GM23338 (cell line): Measurements from ENCODE around the gene DET1. TPM values are rescaled to one million over a fixed set of nuclear protein-coding genes. Genes with fewer than 3 reads are reported as not detected.

ENCODE experiments used
- ATAC-seq: fragments of 200-7000 bp; cut with Tn5 transposase; 3 replicates; pipeline ENCODE4 v1.9.1; 2020
- DNase-seq: peaks from one replicate; pipeline ENCODE4 v3.0.0-alpha.2; 2015; ENCODE audit warnings: low spot score
- H2AFZ ChIP-seq: fragments of 200-600 bp; sonication (generic); 2 replicates; pipeline ENCODE4 v1.8.0; 2016; ENCODE audit warnings: antibody characterized with exemption, mild to moderate bottlenecking, moderate library complexity
- H3F3A ChIP-seq: fragments of 200-600 bp; sonication (generic); replicated peaks from 2 replicates; pipeline ENCODE4 v1.8.0; 2017; ENCODE audit warnings: antibody characterized with exemption, mixed run types, low read depth
- H3K27ac ChIP-seq: fragments of 200-600 bp; sonication (generic); 2 replicates; pipeline ENCODE4 v1.6.1; 2016; ENCODE audit warnings: low read depth
- H3K27me3 ChIP-seq: fragments of 200-600 bp; sonication (generic); 2 replicates; pipeline ENCODE4 v1.8.0; 2016; ENCODE audit warnings: mild to moderate bottlenecking, mixed run types, moderate library complexity; ENCODE audit not compliant: insufficient read depth
- H3K36me3 ChIP-seq: fragments of 200-600 bp; sonication (generic); 2 replicates; pipeline ENCODE4 v1.8.0; 2016; ENCODE audit warnings: mild to moderate bottlenecking; ENCODE audit not compliant: insufficient read depth
- H3K4me1 ChIP-seq: fragments of 200-600 bp; sonication (generic); 2 replicates; pipeline ENCODE4 v1.8.0; 2016; ENCODE audit warnings: mild to moderate bottlenecking, moderate library complexity; ENCODE audit not compliant: insufficient read depth
- H3K4me2 ChIP-seq: fragments of 200-600 bp; sonication (generic); 2 replicates; pipeline ENCODE4 v1.7.1; 2017; ENCODE audit warnings: mixed run types
- H3K4me3 ChIP-seq: fragments of 200-600 bp; sonication (generic); 2 replicates; pipeline ENCODE4 v1.6.1; 2016; ENCODE audit warnings: mixed run types
- H3K79me2 ChIP-seq: fragments of 200-600 bp; sonication (generic); replicated peaks from 2 replicates; pipeline ENCODE4 v1.8.0; 2017; ENCODE audit warnings: mild to moderate bottlenecking; ENCODE audit not compliant: insufficient read depth
- H3K9me2 ChIP-seq: fragments of 200-600 bp; sonication (generic); 2 replicates; pipeline ENCODE4 v1.8.0; 2017; ENCODE audit not compliant: insufficient read depth
- H4K20me1 ChIP-seq: fragments of 200-600 bp; sonication (generic); replicated peaks from 2 replicates; pipeline ENCODE4 v1.8.0; 2017; ENCODE audit warnings: mild to moderate bottlenecking; ENCODE audit not compliant: insufficient read depth
- H3K27ac Mint-ChIP-seq: 2 replicates; pipeline ENCODE4 v1.8.0; 2020; ENCODE audit warnings: inconsistent platforms, mild to moderate bottlenecking, moderate library complexity, mixed read lengths
- H3K27me3 Mint-ChIP-seq: 3 replicates; pipeline ENCODE4 v1.8.0; 2022; ENCODE audit warnings: low read depth, mild to moderate bottlenecking, moderate library complexity, mixed read lengths, inconsistent platforms; ENCODE audit not compliant: insufficient read depth, poor library complexity
- H3K36me3 Mint-ChIP-seq: 3 replicates; pipeline ENCODE4 v1.8.0; 2021; ENCODE audit warnings: low read depth, mild to moderate bottlenecking, inconsistent platforms, moderate library complexity, mixed read lengths
- H3K4me1 Mint-ChIP-seq: 3 replicates; pipeline ENCODE4 v1.8.0; 2020; ENCODE audit warnings: mild to moderate bottlenecking, inconsistent platforms, mixed read lengths
- H3K4me3 Mint-ChIP-seq: 3 replicates; pipeline ENCODE4 v1.8.0; 2021; ENCODE audit warnings: moderate library complexity, mild to moderate bottlenecking, inconsistent platforms, mixed read lengths
- H3K9me3 Mint-ChIP-seq: 3 replicates; pipeline ENCODE4 v1.8.0; 2020; ENCODE audit warnings: moderate library complexity, mild to moderate bottlenecking, inconsistent platforms, mixed read lengths
- JUNB ChIP-seq: IDR thresholded peaks from one replicate; pipeline ENCODE4 v1.6.1; 2016; ENCODE audit warnings: antibody characterized with exemption; ENCODE audit not compliant: unreplicated experiment
- NANOG ChIP-seq: IDR thresholded peaks from 2 replicates; pipeline ENCODE4 v1.6.1; 2016; ENCODE audit warnings: antibody characterized with exemption, borderline replicate concordance
- POLR2AphosphoS5 ChIP-seq: IDR thresholded peaks from 2 replicates; pipeline ENCODE4 v1.6.1; 2016; ENCODE audit warnings: antibody characterized with exemption, low read depth
- ZNF114 ChIP-seq: fragments of 250-450 bp; sonication (Bioruptor Pico); IDR thresholded peaks from 2 replicates; pipeline ENCODE4 v1.5.0; 2020; ENCODE audit warnings: mild to moderate bottlenecking, moderate library complexity
- ZNF331 ChIP-seq: fragments of 250-450 bp; sonication (Bioruptor Pico); IDR thresholded peaks from 2 replicates; pipeline ENCODE4 v1.5.0; 2020; ENCODE audit warnings: low read depth, mild to moderate bottlenecking, moderate library complexity
- polyA plus RNA-seq: library from polyadenylated mRNA; unstranded; fragments of >200 nt; fragmentation: Nextera tagmentation; extraction: Ambion mirVana; gene quantifications from 2 replicates; pipeline ENCODE4 v1.2.1, GENCODE V29; 2016
- total RNA-seq: library from RNA; depleted of rRNA; stranded (reverse); fragments of >200 nt; shearing (Covaris generic); gene quantifications from 2 replicates; pipeline ENCODE4 v1.2.3, GENCODE V29; 2014
- TF ChIP-seq, protein P1 (sequence below): fragments of 250-450 bp; sonication (Bioruptor Pico); IDR thresholded peaks from 2 replicates; pipeline ENCODE4 v1.5.0; 2020; ENCODE audit warnings: mild to moderate bottlenecking, moderate library complexity
- TF ChIP-seq, protein P2 (sequence below), 2 experiments: fragments of 200-600 bp in 1 of 2; sonication (generic) in 1 of 2; conservative IDR thresholded peaks; 2 replicates each; pipeline versions ENCODE4 v1.5.1 to v1.6.1; 2016 to 2017; ENCODE audit warnings: antibody characterized with exemption in 2 of 2, low read depth in 2 of 2, mild to moderate bottlenecking in 2 of 2, moderate library complexity in 1 of 2
- TF ChIP-seq, protein P3 (sequence below): IDR thresholded peaks from 2 replicates; pipeline ENCODE4 v1.6.1; 2016; ENCODE audit warnings: antibody characterized with exemption
- TF ChIP-seq, protein P4 (sequence below): IDR thresholded peaks from one replicate; pipeline ENCODE4 v1.6.1; 2018; ENCODE audit warnings: antibody characterized with exemption; ENCODE audit not compliant: unreplicated experiment

Gene DET1
- total and polyA plus RNA-seq, 2 experiments from 2014 or later, result 4.2 to 8.6 TPM

DNA sequence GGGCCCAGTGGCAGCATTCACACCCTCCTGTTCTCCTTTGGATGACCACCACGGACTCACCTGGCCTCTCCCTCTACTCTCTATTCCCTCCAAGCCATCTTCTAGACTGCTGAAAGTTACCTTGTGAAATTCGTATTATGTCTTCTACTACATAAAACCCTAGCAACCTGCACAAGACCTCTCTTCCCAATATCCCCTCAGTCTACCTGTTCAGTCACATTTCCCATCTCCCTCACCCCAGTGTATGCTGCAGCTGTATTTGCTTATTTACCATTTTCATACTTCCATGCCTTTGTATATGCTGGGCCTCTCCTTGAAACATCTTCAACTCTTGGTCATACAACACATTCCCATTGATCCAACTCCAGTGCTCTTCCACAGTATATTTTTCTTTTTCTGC is 35.3 kb downstream of the DET1 start:
- H3K36me3 Mint-ChIP-seq, result peaks cover 16% of the 10 kb centered on the region; the same call in 1 of the 3 replicates
- no peaks in the 10 kb centered on the region for H3K9me3 Mint-ChIP-seq
- H4K20me1 ChIP-seq, result no peaks in the 10 kb centered on the region
- TF ChIP-seq, protein P1, sequence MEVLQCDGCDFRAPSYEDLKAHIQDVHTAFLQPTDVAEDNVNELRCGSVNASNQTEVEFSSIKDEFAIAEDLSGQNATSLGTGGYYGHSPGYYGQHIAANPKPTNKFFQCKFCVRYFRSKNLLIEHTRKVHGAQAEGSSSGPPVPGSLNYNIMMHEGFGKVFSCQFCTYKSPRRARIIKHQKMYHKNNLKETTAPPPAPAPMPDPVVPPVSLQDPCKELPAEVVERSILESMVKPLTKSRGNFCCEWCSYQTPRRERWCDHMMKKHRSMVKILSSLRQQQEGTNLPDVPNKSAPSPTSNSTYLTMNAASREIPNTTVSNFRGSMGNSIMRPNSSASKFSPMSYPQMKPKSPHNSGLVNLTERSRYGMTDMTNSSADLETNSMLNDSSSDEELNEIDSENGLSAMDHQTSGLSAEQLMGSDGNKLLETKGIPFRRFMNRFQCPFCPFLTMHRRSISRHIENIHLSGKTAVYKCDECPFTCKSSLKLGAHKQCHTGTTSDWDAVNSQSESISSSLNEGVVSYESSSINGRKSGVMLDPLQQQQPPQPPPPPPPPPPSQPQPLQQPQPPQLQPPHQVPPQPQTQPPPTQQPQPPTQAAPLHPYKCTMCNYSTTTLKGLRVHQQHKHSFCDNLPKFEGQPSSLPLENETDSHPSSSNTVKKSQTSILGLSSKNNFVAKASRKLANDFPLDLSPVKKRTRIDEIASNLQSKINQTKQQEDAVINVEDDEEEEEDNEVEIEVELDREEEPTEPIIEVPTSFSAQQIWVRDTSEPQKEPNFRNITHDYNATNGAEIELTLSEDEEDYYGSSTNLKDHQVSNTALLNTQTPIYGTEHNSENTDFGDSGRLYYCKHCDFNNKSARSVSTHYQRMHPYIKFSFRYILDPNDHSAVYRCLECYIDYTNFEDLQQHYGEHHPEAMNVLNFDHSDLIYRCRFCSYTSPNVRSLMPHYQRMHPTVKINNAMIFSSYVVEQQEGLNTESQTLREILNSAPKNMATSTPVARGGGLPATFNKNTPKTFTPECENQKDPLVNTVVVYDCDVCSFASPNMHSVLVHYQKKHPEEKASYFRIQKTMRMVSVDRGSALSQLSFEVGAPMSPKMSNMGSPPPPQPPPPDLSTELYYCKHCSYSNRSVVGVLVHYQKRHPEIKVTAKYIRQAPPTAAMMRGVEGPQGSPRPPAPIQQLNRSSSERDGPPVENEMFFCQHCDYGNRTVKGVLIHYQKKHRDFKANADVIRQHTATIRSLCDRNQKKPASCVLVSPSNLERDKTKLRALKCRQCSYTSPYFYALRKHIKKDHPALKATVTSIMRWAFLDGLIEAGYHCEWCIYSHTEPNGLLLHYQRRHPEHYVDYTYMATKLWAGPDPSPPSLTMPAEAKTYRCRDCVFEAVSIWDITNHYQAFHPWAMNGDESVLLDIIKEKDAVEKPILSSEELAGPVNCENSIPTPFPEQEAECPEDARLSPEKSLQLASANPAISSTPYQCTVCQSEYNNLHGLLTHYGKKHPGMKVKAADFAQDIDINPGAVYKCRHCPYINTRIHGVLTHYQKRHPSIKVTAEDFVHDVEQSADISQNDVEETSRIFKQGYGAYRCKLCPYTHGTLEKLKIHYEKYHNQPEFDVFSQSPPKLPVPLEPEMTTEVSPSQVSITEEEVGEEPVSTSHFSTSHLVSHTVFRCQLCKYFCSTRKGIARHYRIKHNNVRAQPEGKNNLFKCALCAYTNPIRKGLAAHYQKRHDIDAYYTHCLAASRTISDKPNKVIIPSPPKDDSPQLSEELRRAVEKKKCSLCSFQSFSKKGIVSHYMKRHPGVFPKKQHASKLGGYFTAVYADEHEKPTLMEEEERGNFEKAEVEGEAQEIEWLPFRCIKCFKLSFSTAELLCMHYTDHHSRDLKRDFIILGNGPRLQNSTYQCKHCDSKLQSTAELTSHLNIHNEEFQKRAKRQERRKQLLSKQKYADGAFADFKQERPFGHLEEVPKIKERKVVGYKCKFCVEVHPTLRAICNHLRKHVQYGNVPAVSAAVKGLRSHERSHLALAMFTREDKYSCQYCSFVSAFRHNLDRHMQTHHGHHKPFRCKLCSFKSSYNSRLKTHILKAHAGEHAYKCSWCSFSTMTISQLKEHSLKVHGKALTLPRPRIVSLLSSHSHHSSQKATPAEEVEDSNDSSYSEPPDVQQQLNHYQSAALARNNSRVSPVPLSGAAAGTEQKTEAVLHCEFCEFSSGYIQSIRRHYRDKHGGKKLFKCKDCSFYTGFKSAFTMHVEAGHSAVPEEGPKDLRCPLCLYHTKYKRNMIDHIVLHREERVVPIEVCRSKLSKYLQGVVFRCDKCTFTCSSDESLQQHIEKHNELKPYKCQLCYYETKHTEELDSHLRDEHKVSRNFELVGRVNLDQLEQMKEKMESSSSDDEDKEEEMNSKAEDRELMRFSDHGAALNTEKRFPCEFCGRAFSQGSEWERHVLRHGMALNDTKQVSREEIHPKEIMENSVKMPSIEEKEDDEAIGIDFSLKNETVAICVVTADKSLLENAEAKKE (CRISPR knock-in tag), result no peak
- TF ChIP-seq POLR2AphosphoS5 (no peak), ZNF114 (no peak), JUNB (no peak), NANOG (no peak), ZNF331 (CRISPR knock-in tag) (no peak)
- TF ChIP-seq, protein P2, sequence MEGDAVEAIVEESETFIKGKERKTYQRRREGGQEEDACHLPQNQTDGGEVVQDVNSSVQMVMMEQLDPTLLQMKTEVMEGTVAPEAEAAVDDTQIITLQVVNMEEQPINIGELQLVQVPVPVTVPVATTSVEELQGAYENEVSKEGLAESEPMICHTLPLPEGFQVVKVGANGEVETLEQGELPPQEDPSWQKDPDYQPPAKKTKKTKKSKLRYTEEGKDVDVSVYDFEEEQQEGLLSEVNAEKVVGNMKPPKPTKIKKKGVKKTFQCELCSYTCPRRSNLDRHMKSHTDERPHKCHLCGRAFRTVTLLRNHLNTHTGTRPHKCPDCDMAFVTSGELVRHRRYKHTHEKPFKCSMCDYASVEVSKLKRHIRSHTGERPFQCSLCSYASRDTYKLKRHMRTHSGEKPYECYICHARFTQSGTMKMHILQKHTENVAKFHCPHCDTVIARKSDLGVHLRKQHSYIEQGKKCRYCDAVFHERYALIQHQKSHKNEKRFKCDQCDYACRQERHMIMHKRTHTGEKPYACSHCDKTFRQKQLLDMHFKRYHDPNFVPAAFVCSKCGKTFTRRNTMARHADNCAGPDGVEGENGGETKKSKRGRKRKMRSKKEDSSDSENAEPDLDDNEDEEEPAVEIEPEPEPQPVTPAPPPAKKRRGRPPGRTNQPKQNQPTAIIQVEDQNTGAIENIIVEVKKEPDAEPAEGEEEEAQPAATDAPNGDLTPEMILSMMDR (conservative IDR thresholded peaks at IDR 0.05; ENCODE audit: low read depth in 2 of 2), result no peak
- TF ChIP-seq, protein P3, sequence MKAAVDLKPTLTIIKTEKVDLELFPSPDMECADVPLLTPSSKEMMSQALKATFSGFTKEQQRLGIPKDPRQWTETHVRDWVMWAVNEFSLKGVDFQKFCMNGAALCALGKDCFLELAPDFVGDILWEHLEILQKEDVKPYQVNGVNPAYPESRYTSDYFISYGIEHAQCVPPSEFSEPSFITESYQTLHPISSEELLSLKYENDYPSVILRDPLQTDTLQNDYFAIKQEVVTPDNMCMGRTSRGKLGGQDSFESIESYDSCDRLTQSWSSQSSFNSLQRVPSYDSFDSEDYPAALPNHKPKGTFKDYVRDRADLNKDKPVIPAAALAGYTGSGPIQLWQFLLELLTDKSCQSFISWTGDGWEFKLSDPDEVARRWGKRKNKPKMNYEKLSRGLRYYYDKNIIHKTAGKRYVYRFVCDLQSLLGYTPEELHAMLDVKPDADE, result no peak
- TF ChIP-seq, protein P4, sequence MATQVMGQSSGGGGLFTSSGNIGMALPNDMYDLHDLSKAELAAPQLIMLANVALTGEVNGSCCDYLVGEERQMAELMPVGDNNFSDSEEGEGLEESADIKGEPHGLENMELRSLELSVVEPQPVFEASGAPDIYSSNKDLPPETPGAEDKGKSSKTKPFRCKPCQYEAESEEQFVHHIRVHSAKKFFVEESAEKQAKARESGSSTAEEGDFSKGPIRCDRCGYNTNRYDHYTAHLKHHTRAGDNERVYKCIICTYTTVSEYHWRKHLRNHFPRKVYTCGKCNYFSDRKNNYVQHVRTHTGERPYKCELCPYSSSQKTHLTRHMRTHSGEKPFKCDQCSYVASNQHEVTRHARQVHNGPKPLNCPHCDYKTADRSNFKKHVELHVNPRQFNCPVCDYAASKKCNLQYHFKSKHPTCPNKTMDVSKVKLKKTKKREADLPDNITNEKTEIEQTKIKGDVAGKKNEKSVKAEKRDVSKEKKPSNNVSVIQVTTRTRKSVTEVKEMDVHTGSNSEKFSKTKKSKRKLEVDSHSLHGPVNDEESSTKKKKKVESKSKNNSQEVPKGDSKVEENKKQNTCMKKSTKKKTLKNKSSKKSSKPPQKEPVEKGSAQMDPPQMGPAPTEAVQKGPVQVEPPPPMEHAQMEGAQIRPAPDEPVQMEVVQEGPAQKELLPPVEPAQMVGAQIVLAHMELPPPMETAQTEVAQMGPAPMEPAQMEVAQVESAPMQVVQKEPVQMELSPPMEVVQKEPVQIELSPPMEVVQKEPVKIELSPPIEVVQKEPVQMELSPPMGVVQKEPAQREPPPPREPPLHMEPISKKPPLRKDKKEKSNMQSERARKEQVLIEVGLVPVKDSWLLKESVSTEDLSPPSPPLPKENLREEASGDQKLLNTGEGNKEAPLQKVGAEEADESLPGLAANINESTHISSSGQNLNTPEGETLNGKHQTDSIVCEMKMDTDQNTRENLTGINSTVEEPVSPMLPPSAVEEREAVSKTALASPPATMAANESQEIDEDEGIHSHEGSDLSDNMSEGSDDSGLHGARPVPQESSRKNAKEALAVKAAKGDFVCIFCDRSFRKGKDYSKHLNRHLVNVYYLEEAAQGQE, result no peak
- DNase-seq (no peak), ATAC-seq (no peak)
- 0 out of 2 replicates have a peak, but pooled peaks cover 2% of the 10 kb centered on the region for H3K27me3 ChIP-seq
- 0 out of 2 replicates have a peak, but pooled peaks cover 3% of the 10 kb centered on the region for H3K9me2 ChIP-seq
- H3K4me1 ChIP-seq, result no peaks in the 10 kb centered on the region
- no peak overlapping the region for H3K27ac ChIP-seq
- no peaks in the 10 kb centered on the region for H3K4me1 Mint-ChIP-seq
- H3K4me2 ChIP-seq, result no peak overlapping the region
- no peak overlapping the region for H3K4me3 Mint-ChIP-seq
- no peaks in the 10 kb centered on the region for H3K27me3 Mint-ChIP-seq
- H3F3A ChIP-seq, result no peaks in the 10 kb centered on the region
- H3K27ac Mint-ChIP-seq, result no peak overlapping the region
- H2AFZ ChIP-seq, result no peak overlapping the region
- H3K36me3 ChIP-seq, result no peaks in the 10 kb centered on the region
- no peaks in the 10 kb centered on the region for H3K79me2 ChIP-seq
- no peak overlapping the region for H3K4me3 ChIP-seq
